OCI-LY7 (cell line): ENCODE measurements around the gene RETREG1.

Experiments
- EZH2phosphoT487 ChIP-seq: fragments of 200-600 bp; sonication (generic); IDR thresholded peaks from 2 replicates; pipeline ENCODE4 v1.6.1; 2018; ENCODE audit warnings: low read depth, borderline replicate concordance, mild to moderate bottlenecking, mixed run types, antibody characterized with exemption, low read length, moderate library complexity, mixed read lengths
- TF ChIP-seq, protein P1 (sequence below): fragments of 200-600 bp; sonication (generic); conservative IDR thresholded peaks from 2 replicates; pipeline ENCODE4 v1.5.1; 2014; ENCODE audit warnings: mild to moderate bottlenecking, antibody characterized with exemption, low read length, moderate library complexity, mixed read lengths

DNA sequence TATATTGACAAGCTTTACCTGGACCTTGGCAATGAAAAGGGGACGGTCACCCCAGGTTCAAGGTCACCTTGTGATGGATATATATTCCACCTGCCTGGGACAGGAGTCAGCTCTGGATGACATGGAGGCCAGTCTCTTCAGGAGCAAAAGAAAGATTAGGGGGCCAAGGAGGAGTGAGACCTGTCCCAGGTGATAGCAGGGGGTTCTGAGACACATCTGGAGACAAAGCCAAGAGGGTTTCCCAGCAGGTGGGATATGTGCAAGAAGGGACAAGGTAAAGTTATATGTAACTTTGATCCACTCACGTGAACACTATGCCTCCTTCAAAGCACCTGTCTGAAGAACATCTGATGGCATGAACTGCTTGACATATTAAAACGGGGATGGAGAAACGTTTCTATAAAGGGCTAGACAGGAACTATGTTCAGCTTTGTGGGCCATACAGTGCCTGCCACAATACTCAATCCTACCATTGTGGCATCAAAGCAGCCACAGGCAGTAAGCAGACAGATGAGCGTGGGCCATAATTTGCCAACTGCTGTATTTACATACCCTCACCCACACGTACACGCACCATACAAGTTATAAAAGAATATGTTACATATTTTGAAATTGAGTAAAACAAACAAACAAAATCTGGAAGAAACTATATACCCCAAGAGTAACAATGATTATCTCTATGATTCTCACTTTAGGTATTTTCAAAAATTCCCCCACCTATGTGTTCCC lies 88.3 kb downstream of the RETREG1 start:
- TF ChIP-seq, protein P1, sequence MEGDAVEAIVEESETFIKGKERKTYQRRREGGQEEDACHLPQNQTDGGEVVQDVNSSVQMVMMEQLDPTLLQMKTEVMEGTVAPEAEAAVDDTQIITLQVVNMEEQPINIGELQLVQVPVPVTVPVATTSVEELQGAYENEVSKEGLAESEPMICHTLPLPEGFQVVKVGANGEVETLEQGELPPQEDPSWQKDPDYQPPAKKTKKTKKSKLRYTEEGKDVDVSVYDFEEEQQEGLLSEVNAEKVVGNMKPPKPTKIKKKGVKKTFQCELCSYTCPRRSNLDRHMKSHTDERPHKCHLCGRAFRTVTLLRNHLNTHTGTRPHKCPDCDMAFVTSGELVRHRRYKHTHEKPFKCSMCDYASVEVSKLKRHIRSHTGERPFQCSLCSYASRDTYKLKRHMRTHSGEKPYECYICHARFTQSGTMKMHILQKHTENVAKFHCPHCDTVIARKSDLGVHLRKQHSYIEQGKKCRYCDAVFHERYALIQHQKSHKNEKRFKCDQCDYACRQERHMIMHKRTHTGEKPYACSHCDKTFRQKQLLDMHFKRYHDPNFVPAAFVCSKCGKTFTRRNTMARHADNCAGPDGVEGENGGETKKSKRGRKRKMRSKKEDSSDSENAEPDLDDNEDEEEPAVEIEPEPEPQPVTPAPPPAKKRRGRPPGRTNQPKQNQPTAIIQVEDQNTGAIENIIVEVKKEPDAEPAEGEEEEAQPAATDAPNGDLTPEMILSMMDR: no peak
- TF ChIP-seq EZH2phosphoT487: no peak
